Prostate gland (tissue), 2 donors: ENCODE measurements around the gene SMIM11.

Source experiments
- CTCF ChIP-seq, 4 experiments: fragments of 200-600 bp in 2 of 4; fragments of 450-650 bp in 2 of 4; sonication (generic) in 2 of 4; IDR thresholded peaks; 1 replicate in 3 of 4; 2 replicates in 1 of 4; pipeline ENCODE4 v1.5.1; 2016 to 2019; ENCODE audit warnings: antibody characterized with exemption in 4 of 4, mild to moderate bottlenecking in 2 of 4, moderate library complexity in 2 of 4
- POLR2A ChIP-seq: fragments of 450-650 bp; IDR thresholded peaks from one replicate; pipeline ENCODE4 v1.6.1; 2016; ENCODE audit warnings: antibody characterized with exemption, mild to moderate bottlenecking
- POLR2AphosphoS5 ChIP-seq: sonication (generic); formaldehyde crosslinking; IDR thresholded peaks from one replicate; pipeline ENCODE4 v1.6.1; 2017; ENCODE audit warnings: antibody characterized with exemption

- TF ChIP-seq POLR2AphosphoS5 (no peak), CTCF (IDR thresholded peaks at IDR 0.05) (no peak), POLR2A (no peak)
These were observed 12.6 kb upstream of the SMIM11 start for GRCh38 chr21:34362670-34363069.
